H1 (cell line): ENCODE results near the gene FAS. TPM values are rescaled to one million over a fixed set of nuclear protein-coding genes. Genes with fewer than 3 reads are reported as not detected.

ENCODE experiments used
- CTCF ChIP-seq, 3 experiments: IDR thresholded peaks; 1 replicate in 2 of 3; 2 replicates in 1 of 3; pipeline versions ENCODE4 v1.5.1 to v1.6.1; 2011; ENCODE audit warnings: low read length in 3 of 3, mild to moderate bottlenecking in 3 of 3, inconsistent platforms in 2 of 3, low read depth in 1 of 3, moderate library complexity in 1 of 3; ENCODE audit not compliant: insufficient read depth in 1 of 3; ENCODE audit errors: control extremely low read depth in 1 of 3
- KDM5A ChIP-seq: fragments of 200-600 bp; IDR thresholded peaks from 2 replicates; pipeline ENCODE4 v1.7.1; 2012; ENCODE audit warnings: mild to moderate bottlenecking, low read length, inconsistent platforms, mixed read lengths
- YY1 ChIP-seq: IDR thresholded peaks from 2 replicates; pipeline ENCODE4 v1.6.1; 2011; ENCODE audit warnings: low read depth, mild to moderate bottlenecking, low read length
- polyA plus RNA-seq, 7 experiments: library from polyadenylated mRNA; depleted of rRNA in 3 of 7; stranded (reverse) in 5 of 7; unstranded in 2 of 7; fragments of >200 nt in 5 of 7; fragments of 200-250 nt in 2 of 7; gene quantifications; 1 replicate in 5 of 7; 2 replicates in 1 of 7; 4 replicates in 1 of 7; pipeline versions ENCODE4 v1.2.1 to v1.2.3, GENCODE V29; 2011 to 2013; ENCODE audit warnings: missing spikeins in 2 of 7, mixed read lengths in 2 of 7
- total RNA-seq: library from RNA; stranded (reverse); fragmentation: NEBNext Ultra II Directional; extraction: Animal tissue kit (Norgen Biotek cat#: 25700); gene quantifications from 2 replicates; pipeline ENCODE4 v1.2.1, GENCODE V29; 2021

The FAS gene
- total and polyA plus RNA-seq, 2 of the 8 experiments (the other 6 are each of a cell fraction or from before 2014, with no cell fraction given): 4.0 to 6.7 TPM

DNA sequence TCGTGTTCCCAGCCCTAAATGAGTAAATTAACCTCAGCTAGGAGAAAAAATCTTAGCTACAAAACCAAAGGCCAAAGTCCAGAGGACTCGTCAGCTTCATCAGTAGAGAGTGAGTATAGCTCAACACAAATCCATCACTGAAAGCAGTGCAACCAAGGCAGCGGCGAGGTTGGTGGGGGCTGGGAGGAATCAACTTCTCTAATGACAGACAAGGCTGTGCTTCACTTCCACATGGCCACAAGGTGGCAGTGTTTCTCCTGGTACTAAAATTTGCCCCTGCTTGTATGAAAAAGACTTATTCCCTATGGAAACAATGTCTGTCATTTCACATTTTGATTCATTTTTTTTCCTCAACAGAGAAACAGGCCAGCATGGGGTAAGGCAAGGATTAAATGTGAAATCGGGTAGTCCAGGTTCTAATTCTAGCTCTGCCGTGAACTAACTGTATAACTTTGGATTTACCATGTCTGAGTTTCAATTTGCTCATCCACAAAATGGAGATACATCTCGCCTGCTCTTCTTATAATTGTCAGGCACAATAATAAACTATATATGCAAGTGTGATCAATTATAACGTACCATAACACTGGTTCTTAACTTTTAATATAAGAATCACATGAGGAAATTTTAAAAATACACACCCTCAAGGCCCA, 39.3 kb downstream of the FAS start (continued):
- TF ChIP-seq CTCF (IDR thresholded peaks at IDR 0.05; ENCODE audit: control extremely low read depth in 1 of 3, insufficient read depth in 1 of 3, low read depth in 1 of 3, low read length in 3 of 3): peak; percentile 61 to 83 (median 82)
- TF ChIP-seq YY1: 0 out of 2 replicates have a peak, but pooled peaks have one; percentile 17
- no peak for TF ChIP-seq KDM5A
